ENCODE data around the gene SGF29. TPM values are rescaled to one million over a fixed set of nuclear protein-coding genes. Genes with fewer than 3 reads are reported as not detected.

SGF29 gene
- total and polyA plus RNA-seq, 2 of the 8 experiments (the other 6 are each of a cell fraction or from before 2014, with no cell fraction given): 3.1 to 22.7 TPM

DNA sequence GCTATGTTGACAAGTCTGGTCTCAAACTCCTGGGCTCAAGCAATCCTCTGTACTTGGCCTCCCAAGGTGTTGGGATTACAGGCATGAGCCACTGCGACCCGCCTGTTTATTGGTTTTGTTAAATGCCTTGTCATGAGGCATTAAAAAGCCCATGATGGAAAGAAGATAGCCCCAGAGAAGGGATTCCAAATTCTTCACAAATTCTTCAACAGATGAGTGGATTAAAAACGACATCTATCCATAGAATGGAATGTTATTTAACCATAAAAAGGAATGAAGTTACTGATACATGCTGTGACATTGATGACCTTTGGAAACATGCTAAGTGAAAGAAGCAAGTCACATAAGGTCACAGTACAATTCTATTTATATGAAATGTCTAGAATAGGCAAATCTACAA lies 4.7 kb downstream of the SGF29 start:
- Histone ChIP-seq H3K23me2 (ENCODE audit: low read depth, low read length) (no peaks in the 10 kb centered on the region), H3K27ac (ENCODE audit: low read depth, low read length) (no peak overlapping the region), H3K4me3 (ENCODE audit: extremely low read depth in 1 of 4, insufficient read depth in 2 of 4, low read depth in 3 of 4, low read length in 4 of 4) (no peak overlapping the region), H4K8ac (ENCODE audit: extremely low read depth, insufficient read depth, low read length) (no peak overlapping the region), H3K23ac (ENCODE audit: insufficient read length) (no peak overlapping the region), H2BK20ac (ENCODE audit: low read length) (no peak overlapping the region), H2BK15ac (ENCODE audit: low read length) (no peak overlapping the region), H3K18ac (ENCODE audit: extremely low read depth, low read length) (no peak overlapping the region), H2BK120ac (replicated peaks; ENCODE audit: low read depth, low read length) (no peak overlapping the region), H3K4ac (replicated peaks; ENCODE audit: insufficient read length, low read depth, low read length) (no peak overlapping the region), H3K56ac (replicated peaks; ENCODE audit: insufficient read length, low read depth, low read length) (no peak overlapping the region), H3K79me2 (ENCODE audit: control insufficient read depth in 1 of 2, insufficient read depth in 2 of 2, low read length in 2 of 2) (peaks cover 0 to 3% of the 10 kb centered on the region in 2 experiments; a peak in 2 of 4 replicates), H2AK5ac (ENCODE audit: low read depth, low read length) (no peak overlapping the region), H3K9ac (replicated peaks in 1 of 4; ENCODE audit: extremely low read depth in 1 of 4, low read depth in 3 of 4, low read length in 3 of 4) (no peak overlapping the region), H3K4me2 (ENCODE audit: insufficient read depth in 1 of 2, low read depth in 2 of 2, low read length in 2 of 2) (no peak overlapping the region), H3K9me3 (ENCODE audit: insufficient read depth in 2 of 2, low read depth in 1 of 2, low read length in 1 of 2) (no peaks in the 10 kb centered on the region), H4K91ac (replicated peaks; ENCODE audit: insufficient read length, low read length) (no peak overlapping the region), H3K4me1 (replicated peaks in 1 of 4; ENCODE audit: control insufficient read depth in 3 of 4, insufficient read depth in 4 of 4, low read length in 3 of 4) (no peaks in the 10 kb centered on the region), H2BK12ac (ENCODE audit: low read depth, low read length) (no peak overlapping the region), H3K14ac (ENCODE audit: insufficient read length) (no peak overlapping the region), H4K20me1 (replicated peaks in 1 of 2; ENCODE audit: control insufficient read depth in 1 of 2, insufficient read depth in 2 of 2, low read length in 2 of 2) (peaks cover 0 to 2% of the 10 kb centered on the region in 2 experiments), H4K5ac (ENCODE audit: insufficient read length, low read depth, low read length) (no peak overlapping the region), H2BK5ac (ENCODE audit: low read depth, low read length) (no peak overlapping the region), H3K36me3 (ENCODE audit: control insufficient read depth in 2 of 4, insufficient read depth in 4 of 4, low read length in 3 of 4) (no peaks in the 10 kb centered on the region; a peak in 1 of 8 replicates), H3K27me3 (replicated peaks in 1 of 4; ENCODE audit: control insufficient read depth in 3 of 4, extremely low read depth in 1 of 4, insufficient read depth in 3 of 4, low read length in 3 of 4) (no peaks in the 10 kb centered on the region), H3K79me1 (ENCODE audit: low read depth, low read length) (no peaks in the 10 kb centered on the region; the same call in 1 of the 2 replicates), H2AFZ (ENCODE audit: low read length) (no peak overlapping the region)
- ChIA-PET POLR2A (ENCODE audit: partially characterized antibody) (no interaction called here), CTCF (ENCODE audit: partially characterized antibody) (interaction anchor here (0.6 kb wide), 1 partner anchor 25 kb away, joined by 3 read pairs; no protein-coding TSS in a partner anchor)
- 74% methylated on average over 3 of the region's 3 CpGs; no CpG with 5 or more reads in 1 of the 2 experiments for WGBS, 2 experiments (ENCODE audit: extremely low coverage in 1 of 2, insufficient coverage in 1 of 2, insufficient read length in 1 of 2, insufficient replicate concordance in 2 of 2, low coverage in 1 of 2, low lambda C conversion rate in 2 of 2, missing lambda C conversion rate in 1 of 2)
- FAIRE-seq (no peak), DNase-seq (ENCODE audit: low read depth in 1 of 2, low spot score in 2 of 2) (no peak)

Data from H1 (cell line).